Thoracic aorta (tissue), 2 donors: ENCODE data around the gene CUX1. TPM values are rescaled to one million over a fixed set of nuclear protein-coding genes. Genes with fewer than 3 reads are reported as not detected.
"Not testable (repeated sequence)": the region's sequence is repeated elsewhere in the genome, so short reads cannot be mapped to it uniquely, and the experiment has no call there.

Experiments used
- ATAC-seq: fragments of 150-250 bp; one replicate; pipeline ENCODE4 v1.8.0; 2017; ENCODE audit warnings: low read depth; ENCODE audit not compliant: insufficient number of reproducible peaks, low FRiP score
- DNase-seq: peaks from one replicate; pipeline ENCODE4 v3.0.0-alpha.2; 2020; ENCODE audit warnings: low spot score
- H3K27ac ChIP-seq, 2 donors: fragments of 200-600 bp; sonication (generic); 1 replicate in 1 of 2; 2 replicates in 1 of 2; pipeline ENCODE4 v1.5.1; 2016; ENCODE audit warnings: mild to moderate bottlenecking in 2 of 2, moderate library complexity in 2 of 2
- H3K27me3 ChIP-seq: fragments of 200-600 bp; sonication (generic); replicated peaks from 2 replicates; pipeline ENCODE4 v1.6.0; 2016; ENCODE audit warnings: mild to moderate bottlenecking; ENCODE audit not compliant: insufficient read depth
- H3K36me3 ChIP-seq: fragments of 200-600 bp; sonication (generic); one replicate; pipeline ENCODE4 v1.5.1; 2016
- H3K4me1 ChIP-seq, 2 donors: fragments of 200-600 bp; sonication (generic); 1 replicate in 1 of 2; 2 replicates in 1 of 2; pipeline versions ENCODE4 v1.5.1 to v1.6.0; 2016; ENCODE audit warnings: low read depth in 2 of 2, mild to moderate bottlenecking in 1 of 2; ENCODE audit not compliant: control insufficient read depth in 1 of 2
- H3K4me3 ChIP-seq: fragments of 200-600 bp; sonication (generic); 2 replicates; pipeline ENCODE4 v1.5.1; 2016; ENCODE audit warnings: mild to moderate bottlenecking
- H3K9me3 ChIP-seq: fragments of 200-600 bp; sonication (generic); 2 replicates; pipeline ENCODE4 v1.5.1; 2016
- total RNA-seq, 2 donors: library from RNA; depleted of rRNA; stranded (reverse); fragments of >200 nt; gene quantifications; one replicate each; pipeline versions ENCODE4 v1.1.0 to v1.2.3, GENCODE V29; 2016
- TF ChIP-seq, protein P1 (sequence below): fragments of 200-600 bp; sonication (generic); IDR thresholded peaks from one replicate; pipeline ENCODE4 v1.5.1; 2019; ENCODE audit warnings: antibody characterized with exemption

Gene CUX1
- total RNA-seq, 2 donors from 2014 or later, result 85.0 to 179 TPM

DNA sequence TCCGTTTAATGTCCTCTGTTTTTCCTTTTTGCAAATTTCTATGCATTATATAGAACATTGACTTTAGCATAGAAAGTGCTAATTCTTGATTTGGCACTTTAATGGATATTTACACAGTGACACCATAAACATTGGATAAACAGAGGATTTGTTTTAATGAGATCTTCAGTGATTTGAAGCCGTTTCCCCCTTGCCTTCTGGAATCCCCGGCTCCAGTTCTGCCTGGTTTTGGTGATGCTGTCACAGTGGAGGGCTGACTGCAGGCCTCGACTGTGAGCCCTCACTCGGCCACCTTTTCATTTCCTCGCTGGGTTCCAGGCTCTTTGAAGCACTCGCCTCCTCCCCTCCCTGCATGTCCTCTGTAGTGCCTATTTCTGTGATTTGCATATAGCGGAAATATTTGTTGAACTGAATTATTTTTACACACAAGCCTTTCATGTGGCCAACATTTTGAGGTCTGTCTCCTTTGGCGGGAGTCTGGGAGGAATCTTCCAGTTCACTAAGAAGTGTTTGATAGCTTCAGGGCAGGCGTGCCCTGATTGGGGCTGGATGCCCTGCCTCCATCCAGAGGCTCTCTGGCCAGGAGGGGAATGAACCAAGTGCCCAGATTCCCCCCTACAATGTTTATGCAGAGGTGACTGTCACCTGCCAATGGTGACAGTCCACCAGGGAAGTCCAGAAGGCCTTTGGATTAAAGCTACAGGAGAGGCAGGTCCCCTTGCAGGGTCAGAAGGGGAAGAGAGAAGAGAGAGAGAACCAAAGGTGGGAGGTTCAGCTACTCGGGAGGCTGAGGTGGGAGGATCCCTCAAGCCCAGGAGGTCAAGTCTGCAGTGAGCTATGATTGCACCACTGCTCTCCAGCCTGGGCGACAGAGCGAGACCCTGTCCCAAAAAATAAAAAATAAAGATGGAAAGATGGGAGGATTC, 67.5 kb downstream of the CUX1 start:
- H3K36me3 ChIP-seq, result no peaks in the 10 kb centered on the region

DNA sequence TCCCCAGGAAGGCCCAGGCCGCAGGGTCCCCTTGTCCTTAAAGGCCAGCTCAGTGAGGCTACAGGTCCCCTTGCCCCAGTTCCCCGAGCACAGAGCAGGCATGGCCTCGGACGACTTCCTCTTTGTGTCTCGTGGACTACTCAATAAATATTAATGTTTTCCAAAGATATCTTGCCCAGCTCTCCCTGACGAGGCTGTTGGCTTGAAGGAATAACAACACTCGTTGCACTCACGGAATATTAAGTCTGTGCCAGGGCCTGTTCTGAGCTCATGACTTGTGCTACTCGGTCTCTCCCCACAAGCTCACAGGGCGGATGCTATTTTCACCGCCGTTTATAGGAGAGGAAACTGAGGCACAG, 68.2 kb downstream of the CUX1 start:
- TF ChIP-seq, protein P1, sequence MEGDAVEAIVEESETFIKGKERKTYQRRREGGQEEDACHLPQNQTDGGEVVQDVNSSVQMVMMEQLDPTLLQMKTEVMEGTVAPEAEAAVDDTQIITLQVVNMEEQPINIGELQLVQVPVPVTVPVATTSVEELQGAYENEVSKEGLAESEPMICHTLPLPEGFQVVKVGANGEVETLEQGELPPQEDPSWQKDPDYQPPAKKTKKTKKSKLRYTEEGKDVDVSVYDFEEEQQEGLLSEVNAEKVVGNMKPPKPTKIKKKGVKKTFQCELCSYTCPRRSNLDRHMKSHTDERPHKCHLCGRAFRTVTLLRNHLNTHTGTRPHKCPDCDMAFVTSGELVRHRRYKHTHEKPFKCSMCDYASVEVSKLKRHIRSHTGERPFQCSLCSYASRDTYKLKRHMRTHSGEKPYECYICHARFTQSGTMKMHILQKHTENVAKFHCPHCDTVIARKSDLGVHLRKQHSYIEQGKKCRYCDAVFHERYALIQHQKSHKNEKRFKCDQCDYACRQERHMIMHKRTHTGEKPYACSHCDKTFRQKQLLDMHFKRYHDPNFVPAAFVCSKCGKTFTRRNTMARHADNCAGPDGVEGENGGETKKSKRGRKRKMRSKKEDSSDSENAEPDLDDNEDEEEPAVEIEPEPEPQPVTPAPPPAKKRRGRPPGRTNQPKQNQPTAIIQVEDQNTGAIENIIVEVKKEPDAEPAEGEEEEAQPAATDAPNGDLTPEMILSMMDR, result no peak
- peaks cover 33 to 61% of the 10 kb centered on the region in 2 donors for H3K4me1 ChIP-seq
- no peaks in the 10 kb centered on the region for H3K27me3 ChIP-seq
- no peaks in the 10 kb centered on the region for H3K36me3 ChIP-seq
- H3K4me3 ChIP-seq, result peak overlapping the region; percentile 15
- ATAC-seq (no peak), DNase-seq (peak; percentile 31)
- H3K27ac ChIP-seq, result peak overlapping the region; percentile 79 to 86
- H3K9me3 ChIP-seq, result no peaks in the 10 kb centered on the region

More for the DNA sequence above, 67.5 kb downstream of the CUX1 start:
- H3K4me3 ChIP-seq, result no peak overlapping the region
- H3K9me3 ChIP-seq, result no peaks in the 10 kb centered on the region
- peaks cover 37 to 66% of the 10 kb centered on the region in 2 donors for H3K4me1 ChIP-seq
- ATAC-seq (no peak), DNase-seq (no peak)
- TF ChIP-seq, protein P1, result no peak
- H3K27ac ChIP-seq, result peak overlapping the region; percentile 79 to 86
- H3K27me3 ChIP-seq, result no peaks in the 10 kb centered on the region

DNA sequence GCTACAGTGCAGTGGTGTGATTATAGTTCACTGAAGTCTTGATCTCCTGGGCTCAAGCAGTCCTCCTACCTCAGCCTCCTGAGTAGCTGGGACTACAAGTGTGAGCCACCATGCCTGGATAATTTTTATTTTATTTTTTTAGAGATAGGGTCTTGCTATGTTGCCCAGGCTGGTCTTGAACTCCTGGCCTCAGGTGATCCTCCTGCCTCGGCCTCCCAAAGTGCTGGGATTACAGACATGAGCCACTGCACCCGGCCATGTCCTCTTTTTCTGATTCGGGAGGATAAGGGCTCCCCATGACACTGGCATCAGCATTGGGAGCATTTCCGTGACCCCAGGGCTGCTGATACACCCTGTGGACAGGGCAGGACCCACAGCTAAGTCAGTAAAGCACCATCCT, 69.9 kb downstream of the CUX1 start:
- H3K4me3 ChIP-seq, ATAC-seq, H3K36me3 ChIP-seq, H3K27me3 ChIP-seq, DNase-seq, H3K27ac ChIP-seq, H3K9me3 ChIP-seq: not testable (repeated sequence)
- peaks cover 19 to 54% of the 10 kb centered on the region in 2 donors for H3K4me1 ChIP-seq

DNA sequence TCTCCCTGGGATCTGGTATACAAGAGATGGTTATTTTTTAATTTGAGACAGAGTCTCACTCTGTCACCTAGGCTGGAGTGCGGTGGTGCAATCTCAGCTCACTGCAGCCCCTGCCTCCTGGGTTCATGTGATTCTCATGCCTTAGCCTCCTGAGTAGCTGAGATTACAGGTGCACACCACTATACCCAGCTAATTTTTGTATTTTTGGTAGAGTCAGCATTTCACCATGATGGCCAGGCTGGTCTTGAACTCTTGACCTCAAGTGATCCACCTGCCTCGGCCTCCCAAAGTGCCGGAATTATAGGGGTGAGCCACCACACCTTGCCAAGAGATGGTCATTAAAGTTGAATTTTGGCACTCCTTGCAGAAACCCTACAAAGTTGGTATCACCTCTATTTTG, 71.1 kb downstream of the CUX1 start:
- not testable (repeated sequence) for H3K4me3 ChIP-seq, ATAC-seq, H3K9me3 ChIP-seq, H3K27ac ChIP-seq, H3K36me3 ChIP-seq, H3K27me3 ChIP-seq, DNase-seq
- peaks cover 16 to 56% of the 10 kb centered on the region in 2 donors for H3K4me1 ChIP-seq

DNA sequence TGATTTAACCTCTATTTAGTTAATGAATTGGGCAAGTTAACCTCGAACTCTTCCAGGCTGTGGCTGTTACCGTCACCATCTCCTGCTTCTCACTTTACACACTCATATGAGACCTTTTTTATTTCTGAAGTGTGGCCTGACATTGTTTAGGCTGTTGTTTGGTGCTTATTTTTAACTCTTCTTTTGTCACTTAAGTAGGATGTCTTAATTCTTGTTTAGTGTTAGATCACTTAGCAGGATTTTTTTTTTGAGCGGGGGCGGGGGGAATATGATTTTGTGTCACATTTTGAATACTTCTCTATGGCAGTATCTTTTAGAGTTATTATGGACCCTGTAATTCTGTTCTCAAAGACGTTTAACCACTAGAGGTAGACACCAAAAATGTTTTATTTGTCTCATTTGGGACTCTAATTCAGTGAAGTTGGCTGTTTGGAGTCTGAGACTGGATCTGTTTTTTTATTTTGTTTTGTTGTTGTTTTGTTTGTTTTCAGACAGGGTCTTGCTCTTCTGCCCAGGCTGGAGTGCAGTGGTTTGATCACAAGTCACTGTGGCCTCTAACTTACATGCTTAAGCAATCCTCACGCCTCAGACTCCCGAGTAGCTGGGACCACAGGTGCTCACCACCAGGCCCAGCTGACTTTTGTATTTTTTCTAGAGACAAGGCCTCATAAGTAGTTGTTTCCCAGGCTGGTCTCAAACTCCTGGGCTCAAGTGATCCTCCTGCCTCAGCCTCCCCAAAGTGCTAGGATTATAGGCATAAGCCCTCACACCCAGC, 73.5 kb downstream of the CUX1 start:
- DNase-seq, result no peak
- Histone ChIP-seq H3K9me3 (no peaks in the 10 kb centered on the region), H3K4me1 (peaks cover 7 to 47% of the 10 kb centered on the region in 2 donors), H3K27ac (no peak overlapping the region), H3K36me3 (no peaks in the 10 kb centered on the region), H3K4me3 (no peak overlapping the region), H3K27me3 (no peaks in the 10 kb centered on the region)
- no peak for ATAC-seq
- TF ChIP-seq, protein P1, result no peak
